Fibroblast of skin of scalp (primary cell): Measurements from ENCODE around the gene CYFIP2.

Experiments
- DNase-seq: peaks from one replicate; pipeline ENCODE4 v3.0.0-alpha.2; 2013

Gene CYFIP2

DNA sequence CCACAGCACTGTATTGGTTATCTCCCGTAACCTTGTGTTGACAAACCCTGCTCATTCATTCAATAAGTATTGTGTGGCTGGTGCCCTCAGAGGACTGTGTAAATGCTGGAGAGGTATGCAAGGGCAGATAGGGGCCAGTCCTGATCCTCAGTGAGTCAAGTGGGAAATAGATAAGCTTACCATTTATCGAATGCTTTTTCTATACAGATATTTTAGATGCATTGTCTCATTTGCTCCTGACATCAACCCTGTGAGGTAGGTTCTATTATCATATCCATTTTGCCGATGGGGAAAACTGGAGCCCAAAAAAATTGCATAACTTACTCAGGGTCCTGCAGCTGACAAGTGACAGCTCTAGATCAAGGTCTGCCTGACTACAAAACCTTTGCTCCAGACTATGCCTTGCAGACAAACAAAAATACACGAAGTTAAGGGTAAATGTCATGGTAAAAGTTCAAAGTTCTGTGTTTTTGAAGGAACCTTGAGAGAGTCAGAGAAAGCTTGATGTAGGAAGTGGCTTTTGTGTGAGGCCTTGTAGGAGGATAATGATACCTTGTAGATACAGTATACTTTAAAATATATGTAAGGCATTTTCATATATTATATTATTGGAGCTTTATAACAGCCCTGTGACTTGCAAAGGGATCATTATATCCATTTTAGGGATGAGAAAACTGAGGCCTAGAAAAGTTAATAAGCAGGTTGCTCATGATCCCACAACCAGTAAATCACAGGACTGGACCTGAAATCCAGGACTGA, 22.7 kb downstream of the CYFIP2 start:
- no peak for DNase-seq

DNA sequence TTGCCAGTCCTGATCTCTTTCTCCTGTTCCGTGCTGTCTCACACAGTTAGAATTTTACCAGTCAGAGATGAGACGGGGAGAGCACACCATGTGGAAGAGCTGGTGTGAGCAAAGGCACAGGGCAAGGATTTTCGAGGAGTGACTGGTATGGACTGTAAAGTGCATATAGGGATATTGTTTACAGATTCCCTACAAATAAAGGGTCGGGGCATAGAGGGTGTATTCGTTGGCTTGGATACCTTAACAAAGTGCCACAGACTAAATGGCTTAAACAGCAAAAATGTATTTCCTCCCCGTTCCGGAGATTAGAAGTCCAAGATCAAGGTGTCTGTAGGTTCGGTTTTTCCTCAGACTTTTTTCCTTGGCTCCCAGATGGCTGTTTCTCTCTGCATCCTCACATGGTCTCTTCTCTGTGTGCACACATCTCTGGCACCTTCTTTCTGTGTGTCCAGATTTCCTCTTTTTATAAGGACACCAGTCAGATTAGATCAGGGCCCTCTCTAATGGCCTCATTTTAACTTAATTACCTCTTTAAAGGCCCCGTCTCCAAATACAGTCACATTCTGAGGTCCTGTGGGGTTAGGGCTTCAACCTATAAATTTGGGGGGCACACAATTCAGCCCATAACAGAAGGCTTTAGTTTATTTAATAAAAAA, 23.4 kb downstream of the CYFIP2 start:
- no peak for DNase-seq

DNA sequence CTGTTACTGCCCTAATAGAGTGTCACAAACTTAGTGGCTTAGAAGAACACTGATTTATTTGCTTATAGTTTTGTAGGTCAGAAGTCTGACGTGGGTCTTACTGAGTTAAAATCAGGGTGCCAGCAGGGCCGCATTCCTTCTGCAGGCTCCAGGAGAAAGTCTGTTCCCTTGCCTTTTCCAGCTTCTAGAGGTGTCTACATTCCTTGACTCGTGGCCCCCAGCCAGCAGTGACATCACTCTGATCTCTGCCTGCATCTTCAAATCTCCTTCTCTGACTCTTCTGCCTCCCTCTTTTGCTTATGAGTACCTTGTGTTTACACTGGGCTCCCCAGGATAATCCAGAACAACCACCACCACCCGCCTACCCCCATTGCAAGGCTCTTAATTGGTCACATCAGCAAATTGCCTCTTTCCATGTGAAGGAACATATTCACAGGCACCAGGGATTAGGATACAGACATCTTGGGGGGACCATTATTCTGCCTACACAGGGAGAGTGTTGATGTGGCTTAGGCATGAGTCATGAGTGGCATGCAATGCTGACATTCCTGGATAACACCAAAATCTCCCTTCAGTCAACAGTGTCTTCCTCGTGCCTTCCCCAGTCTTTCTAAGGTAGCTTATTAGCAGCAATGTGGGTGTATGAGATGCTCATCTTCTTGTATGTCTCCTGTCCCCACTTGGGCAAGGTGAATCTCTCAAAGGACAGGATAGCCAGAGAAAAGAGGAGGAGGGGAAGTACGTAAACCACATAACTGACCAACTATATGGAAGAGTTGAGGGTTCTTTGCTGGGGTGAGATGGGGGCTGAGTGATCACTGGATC, 24.4 kb downstream of the CYFIP2 start:
- peak; percentile 90 for DNase-seq

DNA sequence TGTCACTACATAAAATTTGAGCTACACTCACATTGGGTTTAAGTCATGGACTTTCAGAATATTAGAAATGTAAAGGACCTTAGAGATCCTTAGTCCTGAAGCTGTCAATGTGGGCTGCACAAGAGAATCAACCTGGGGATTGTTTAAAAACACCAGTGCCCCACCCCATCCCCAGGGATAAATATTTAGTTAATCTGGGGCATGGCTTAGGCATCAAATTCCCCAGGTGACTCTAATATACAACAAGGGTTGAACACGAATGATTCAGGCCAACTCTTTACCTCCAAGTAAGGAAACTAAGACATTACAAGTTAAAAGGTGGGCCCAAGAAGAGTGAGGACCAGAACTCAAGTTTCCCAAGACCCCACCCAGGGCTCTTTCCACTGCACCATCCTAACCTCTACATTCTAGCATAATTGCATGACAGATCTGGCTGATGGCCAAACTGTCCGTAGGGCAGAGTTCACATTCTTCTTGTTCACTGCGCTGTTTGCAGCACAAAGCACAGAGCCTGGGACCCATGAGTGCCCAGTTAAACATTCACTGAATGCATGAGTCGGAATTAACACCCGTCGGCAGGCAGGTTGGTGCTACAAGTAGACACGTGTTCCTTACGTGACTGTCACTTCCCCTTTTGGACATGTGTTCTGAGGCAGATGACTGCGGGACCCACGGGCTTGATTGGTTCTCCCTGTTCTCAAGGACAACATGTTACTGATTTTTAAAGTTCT, 25.2 kb downstream of the CYFIP2 start:
- DNase-seq, result peak; percentile 39

DNA sequence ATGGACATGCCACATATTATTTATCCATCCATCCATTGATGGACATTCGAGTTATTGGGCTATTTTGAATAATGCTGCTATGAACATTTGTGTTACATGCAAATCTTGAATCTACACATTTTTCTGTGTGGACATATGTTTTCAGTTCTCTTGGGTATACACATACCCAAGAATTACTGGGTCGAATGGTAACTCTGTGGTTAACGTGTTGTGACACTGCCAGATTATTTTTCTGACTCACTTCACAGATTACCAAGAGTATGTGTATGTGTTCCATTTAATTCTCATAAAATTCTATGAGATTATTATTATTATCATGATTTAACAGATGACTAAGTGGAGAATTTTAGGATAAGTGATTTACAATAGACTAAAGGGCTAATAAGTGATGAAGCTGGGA, 26.7 kb downstream of the CYFIP2 start:
- peak; percentile 62 for DNase-seq

DNA sequence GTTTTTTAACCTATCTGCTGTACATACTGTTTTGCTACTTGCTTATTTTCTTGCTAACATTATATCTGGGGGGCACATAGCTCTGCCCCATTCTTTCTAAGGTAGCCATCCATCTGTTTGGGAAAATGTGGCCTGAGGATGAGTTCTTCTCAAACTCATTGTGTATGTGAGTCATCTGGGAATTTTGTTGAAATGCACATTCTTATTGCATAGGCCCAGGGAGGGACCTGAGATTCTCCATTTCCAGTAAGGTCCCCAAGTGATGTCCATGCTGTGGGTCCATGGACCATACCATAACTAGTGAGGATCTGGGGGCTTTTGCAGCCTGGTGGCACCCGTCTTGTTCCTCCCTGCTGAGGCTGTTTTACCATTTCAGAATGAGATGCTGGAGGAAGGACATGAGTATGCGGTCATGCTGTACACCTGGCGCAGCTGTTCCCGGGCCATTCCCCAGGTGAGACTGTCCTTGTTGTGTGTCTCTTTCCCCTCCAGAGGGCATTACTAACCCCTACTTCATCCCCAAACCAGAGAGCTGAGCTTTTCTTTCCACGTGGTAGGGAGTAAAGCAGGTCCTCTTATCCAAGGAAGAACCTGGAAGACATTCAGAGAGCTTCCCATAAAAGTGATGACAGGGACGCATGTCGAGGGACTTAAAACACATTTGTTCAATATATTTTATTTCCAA, 28.6 kb downstream of the CYFIP2 start:
- DNase-seq, result peak; percentile 12

DNA sequence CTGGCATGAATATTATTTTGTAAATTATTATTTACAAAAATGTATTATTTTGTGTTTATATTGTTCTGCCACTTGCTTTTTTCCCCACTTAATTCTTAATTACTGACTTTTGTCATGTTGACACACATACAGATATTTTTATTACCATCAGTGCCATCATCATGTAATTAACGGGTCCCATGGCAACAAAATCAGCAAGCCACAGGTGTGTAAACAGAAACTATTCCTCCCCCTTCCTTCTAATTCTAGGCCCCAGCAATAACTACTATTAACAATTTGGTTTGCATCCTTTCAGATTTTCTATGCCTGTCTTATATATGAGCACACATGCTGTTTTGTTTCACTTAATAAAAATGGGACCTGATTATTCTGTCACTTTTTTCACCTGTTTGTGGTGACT, 29.3 kb downstream of the CYFIP2 start:
- DNase-seq, result no peak

DNA sequence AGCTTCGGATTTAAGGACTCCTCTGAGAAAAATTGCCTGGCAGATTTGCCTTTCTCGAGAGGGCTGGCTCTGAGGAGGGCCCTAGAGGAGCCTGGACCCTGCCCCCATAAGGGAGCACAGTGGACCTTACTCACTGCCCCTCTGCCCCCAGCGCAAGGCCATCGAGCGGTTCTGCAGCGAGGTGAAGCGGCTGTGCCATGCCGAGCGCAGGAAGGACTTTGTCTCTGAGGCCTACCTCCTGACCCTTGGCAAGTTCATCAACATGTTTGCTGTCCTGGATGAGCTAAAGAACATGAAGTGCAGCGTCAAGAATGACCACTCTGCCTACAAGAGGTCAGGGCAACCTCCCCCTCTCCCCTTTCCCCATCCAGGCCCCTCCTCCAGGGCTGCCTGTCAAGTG, 34.6 kb downstream of the CYFIP2 start:
- no peak for DNase-seq

DNA sequence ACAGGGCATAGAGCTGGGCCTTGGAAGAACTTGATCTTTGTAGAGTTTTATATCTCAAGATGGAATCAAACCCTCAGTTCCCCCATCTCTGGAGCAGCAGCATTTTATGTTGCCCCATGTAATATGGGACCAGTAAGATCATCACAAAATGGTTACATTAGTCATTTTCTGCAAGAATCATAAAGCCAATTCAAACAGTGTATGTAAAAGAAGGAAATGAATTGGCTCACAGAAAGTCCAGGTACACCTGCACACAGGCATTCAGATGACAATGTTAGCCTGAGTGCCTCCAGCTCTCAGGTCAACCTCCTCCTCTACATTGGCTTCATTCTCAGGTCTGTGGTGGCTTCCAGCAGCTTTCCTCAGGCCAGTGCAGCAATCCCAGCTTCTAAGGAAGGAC, 35.1 kb downstream of the CYFIP2 start:
- no peak for DNase-seq

DNA sequence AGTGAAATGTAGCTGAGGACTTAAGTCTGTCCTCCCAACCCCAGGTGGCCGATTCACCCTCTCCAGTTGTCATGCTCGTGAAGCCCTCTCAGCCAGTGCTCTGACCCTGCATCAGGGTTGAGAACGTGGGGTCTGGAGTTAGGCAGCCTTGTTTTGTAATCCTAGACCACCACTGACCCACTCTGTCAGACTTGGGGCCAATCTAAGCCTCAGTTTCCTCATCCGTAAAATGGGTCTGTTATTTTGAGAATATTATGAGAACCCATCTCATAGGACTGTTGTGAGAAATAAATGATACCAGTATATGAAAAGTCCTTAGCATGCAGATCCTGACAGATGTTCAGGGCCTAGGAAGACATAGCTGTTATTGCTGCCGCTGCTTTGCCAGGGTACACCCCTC, 37.1 kb downstream of the CYFIP2 start:
- no peak for DNase-seq

DNA sequence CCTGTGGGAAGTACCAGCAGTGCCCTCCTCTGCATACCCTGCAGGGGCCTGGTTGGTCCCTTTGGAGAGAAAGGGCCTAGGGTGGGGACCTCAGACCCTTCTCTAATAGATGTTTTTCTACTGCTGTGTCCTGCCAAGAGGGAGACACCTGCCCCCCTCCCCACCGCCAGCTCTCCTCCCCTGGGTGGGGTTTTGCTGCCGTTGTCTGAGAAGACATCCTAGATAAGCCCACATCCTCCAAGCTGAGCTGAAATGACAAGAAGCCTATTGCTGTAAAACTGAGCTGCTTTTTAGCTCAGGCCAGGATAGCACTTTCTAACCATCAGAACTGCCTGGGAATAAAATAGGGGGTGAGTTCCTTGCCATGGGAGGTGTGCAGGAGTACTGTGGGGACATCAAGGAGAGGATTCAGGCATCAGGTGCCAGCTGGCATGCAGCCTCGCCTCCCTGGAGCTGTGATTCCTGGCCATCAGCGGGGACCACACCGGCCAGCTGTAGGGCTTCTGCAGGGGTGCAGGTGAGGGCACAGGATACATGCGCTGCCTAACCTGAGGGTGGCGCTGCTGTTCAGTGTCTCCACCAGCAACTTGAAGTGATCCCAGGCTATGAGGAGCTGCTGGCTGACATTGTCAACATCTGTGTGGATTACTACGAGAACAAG, 37.9 kb downstream of the CYFIP2 start:
- DNase-seq, result no peak

DNA sequence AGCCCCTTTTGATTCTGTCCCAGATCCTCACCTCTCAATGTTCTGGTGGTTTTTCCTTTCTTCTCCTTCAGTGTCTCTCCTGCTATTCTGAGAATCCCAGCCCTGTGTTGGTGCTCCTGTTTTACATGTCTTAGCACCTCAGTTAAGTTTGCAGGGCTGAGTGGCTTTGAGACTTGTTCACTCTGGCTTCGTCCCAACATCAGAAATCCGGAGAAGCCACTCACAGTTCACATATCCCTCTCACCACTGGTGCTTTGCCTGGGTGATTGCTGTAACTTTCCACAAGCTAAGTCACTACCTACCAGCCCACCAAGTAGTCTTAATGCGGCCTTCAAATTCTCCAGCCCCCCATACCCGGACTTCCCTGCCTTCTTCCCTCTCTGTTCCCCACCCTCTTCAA, 40.2 kb downstream of the CYFIP2 start:
- no peak for DNase-seq

DNA sequence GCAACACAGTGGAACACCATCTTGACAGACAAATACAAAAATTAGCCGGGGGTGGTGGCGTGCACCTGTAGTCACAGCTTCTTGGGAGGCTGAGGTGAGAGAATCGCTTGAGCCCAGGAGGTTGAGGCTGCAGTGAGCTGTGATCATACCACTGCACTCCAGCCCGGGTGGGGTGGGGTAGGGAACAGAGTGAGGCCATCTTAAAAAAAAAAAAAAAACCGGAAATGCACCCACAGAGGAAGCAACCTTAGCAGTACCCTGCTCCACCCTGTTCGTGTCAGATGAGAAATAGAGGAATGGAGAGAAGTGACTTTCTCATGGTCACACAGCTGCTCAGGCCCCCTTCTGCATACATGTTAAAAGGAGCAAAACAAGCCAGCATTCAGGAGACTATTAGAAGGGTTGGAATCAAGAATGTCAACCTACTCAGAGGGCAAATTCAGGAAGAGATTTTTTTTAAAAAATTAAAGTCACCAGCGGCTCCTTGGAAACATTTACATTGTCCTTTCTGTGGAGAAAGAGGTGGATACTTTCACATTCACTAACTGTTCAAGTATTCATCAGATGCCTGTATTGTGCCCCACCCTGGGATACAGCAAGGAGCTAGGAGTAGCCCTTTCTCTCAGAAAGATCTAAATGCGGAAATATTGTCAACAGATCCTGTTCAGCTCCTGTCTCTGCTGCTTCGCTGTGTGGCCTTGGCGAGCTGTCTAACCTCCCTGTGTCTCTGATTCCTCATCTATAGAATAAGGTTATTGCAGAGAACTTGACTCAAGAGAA, 41.0 kb downstream of the CYFIP2 start:
- no peak for DNase-seq

DNA sequence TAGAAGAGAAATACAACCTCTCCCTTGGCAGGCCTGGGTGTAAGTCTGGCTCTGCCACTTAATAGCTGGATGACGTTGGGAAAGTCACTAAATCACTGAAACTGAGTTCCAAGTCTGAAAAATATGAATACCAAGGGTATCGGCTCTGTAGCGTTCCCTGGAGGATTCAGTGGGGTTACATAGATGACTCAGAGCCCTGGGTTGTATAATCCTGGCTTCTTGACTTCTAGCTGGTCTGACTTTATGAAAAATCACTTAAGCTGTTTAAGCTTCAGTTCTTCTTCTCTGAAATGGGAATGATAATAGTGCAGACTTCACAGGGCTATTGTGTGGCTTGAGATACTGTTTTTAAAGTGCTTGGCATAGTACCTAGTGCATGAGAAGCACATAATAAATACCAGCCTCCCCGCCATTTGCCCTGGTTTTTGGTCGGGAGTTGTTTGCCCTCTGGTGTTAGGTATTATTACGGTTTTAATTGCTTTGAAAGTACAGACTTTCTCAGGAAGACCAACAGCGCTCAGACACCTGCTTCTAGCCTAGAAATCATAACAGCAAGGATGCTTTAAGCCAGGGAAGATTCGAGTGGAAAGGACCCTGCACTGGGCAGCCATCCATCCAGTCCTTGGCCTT, 43.0 kb downstream of the CYFIP2 start:
- peak; percentile 79 for DNase-seq

DNA sequence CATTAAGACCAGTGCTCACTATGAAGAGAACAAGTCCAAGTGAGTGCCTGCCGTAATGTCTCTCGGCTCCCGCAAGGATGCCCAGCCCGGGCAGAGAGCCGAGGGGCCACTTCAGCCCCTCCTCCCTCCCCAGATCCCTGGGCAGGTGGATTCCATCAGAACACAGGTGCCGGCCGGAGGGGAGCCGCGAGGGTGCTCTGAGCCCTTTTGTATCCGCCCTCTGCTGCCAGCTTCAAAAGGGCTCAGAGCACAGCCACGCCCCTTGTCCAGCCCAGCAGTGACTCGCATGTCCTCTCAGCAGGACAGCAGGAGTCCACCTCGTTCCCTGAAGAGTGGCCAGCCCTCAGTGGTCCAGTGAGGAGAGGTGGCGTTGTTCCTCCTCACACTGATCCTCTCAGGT, 43.9 kb downstream of the CYFIP2 start:
- no peak for DNase-seq

DNA sequence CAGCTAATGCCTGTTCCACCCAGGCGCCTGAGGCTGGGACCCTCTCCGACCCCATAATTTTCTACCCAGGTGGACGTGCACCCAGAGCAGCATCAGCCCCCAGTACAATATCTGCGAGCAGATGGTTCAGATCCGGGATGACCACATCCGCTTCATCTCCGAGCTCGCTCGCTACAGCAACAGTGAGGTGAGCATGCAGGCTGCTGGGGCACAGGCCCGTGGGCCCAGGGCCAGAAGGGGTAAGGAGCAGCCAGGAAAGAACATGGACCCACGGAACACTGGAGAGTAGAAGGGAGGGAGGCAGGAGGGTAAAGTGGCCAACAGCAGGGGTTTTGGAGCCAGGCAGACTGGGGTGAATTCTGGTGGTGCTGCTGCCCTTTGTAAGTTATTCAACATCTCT, 45.7 kb downstream of the CYFIP2 start:
- no peak for DNase-seq

DNA sequence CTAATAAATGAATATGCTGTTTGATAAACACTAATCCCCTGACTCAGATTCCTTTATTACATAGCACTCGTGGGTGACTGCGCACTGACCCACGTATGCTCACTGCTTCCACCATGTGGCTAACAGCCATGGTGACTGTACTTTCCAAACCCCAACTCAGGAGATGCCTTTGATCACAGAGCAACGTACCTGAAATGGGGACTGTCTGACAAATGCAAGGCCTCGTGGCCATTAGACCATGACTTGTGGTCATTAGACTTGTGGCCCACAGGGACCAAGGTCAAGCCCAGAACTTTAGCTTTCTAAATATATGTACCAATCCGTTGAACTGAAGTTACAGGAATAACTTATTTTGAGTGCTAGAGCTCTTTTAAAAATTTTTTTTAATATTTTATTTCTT, 46.6 kb downstream of the CYFIP2 start:
- DNase-seq, result peak; percentile 67

DNA sequence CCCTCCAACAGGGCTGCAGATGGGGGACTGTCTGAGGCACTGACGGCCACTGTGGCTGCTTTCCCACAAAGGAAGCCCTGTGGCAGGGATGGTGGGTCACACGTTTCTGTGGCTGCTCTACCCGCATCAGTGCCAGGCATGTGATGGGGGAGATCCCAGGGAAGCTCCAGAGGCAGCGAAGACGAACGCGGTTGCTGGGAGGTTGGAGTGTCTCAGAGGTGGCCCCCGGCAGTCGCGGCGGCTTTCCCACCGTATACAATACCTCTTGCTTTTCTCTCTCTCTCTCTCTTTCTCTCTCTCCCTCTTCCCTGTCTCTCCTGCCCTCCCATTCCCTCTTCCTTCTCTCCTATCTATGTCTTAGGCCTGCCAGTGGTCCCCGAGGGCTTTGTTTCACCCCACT, 56.7 kb downstream of the CYFIP2 start:
- DNase-seq, result no peak

DNA sequence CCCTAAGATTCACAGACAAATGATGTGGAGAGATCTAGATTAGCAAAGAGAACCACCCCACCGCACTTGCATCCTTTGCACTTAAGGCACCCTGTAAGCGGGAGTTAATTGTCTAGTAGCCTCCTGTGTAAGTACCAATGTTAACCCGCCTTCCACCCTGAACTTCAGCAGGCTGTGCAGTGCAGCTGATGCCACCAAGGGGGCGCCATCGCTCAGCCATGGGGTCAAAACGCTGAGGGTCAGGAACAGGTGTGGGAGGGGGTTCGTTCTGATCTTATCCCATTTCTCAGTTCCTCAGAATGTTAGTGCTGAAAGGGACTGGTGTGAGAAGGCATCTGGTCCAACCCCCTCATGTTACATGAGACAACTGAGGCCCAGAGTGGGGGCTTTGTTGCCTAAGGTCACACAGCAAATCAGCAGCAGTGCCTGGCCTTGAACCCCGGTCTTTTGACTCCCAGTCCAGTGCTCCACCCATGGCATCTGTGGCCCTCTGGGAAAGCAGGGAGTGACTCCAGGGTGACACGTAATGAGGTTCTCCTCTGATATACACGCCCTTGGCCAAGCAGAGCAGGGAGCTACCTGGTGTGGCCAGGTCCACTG, 57.3 kb downstream of the CYFIP2 start:
- no peak for DNase-seq

DNA sequence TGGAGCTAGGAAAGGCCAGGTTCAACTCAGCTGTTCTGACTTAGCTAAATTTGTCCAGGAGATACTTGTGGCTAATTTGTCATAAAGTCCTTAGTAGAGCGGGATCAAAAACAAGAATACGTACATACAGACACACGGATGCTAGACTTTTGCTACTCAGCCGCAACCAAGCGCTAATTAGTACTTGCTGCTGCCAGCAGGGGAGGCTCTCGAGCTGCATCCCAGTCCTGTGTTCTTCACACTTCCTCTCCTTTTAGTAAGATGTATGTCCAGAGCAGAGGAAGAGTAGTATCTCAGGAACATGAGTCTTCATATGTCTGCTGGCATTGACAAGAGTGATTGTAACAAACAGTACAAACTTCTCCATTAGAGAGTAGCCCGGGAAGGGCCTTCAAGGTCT, 58.3 kb downstream of the CYFIP2 start:
- DNase-seq, result no peak
